Lower lobe of right lung (tissue), 2 donors: ENCODE measurements around the gene MAP2. TPM values are rescaled to one million over a fixed set of nuclear protein-coding genes. Genes with fewer than 3 reads are reported as not detected.

Experiments used
- ATAC-seq, 2 donors: fragments of 200-7000 bp; cut with Tn5 transposase; one replicate each; pipeline ENCODE4 v1.9.1; 2020 to 2022; ENCODE audit warnings: mild to moderate bottlenecking in 2 of 2, moderate library complexity in 2 of 2
- DNase-seq: peaks from one replicate; pipeline ENCODE4 v3.0.0-alpha.2; 2020
- H3K27ac ChIP-seq: fragments of 200-600 bp; one replicate; pipeline ENCODE4 v1.8.0; 2022
- H3K27me3 ChIP-seq: fragments of 200-600 bp; one replicate; pipeline ENCODE4 v1.8.0; 2022; ENCODE audit warnings: low read depth
- H3K36me3 ChIP-seq: fragments of 200-600 bp; one replicate; pipeline ENCODE4 v1.8.0; 2022; ENCODE audit warnings: mild to moderate bottlenecking
- H3K4me1 ChIP-seq: fragments of 200-600 bp; one replicate; pipeline ENCODE4 v1.8.0; 2022
- H3K4me3 ChIP-seq: fragments of 200-600 bp; one replicate; pipeline ENCODE4 v1.8.0; 2022; ENCODE audit warnings: mild to moderate bottlenecking
- H3K9me3 ChIP-seq: fragments of 200-600 bp; one replicate; pipeline ENCODE4 v1.8.0; 2022
- intact Hi-C: fragments of 100-400 bp; cut with DNase I; formaldehyde crosslinking; loops from one replicate; pipeline ENCODE4 v1.11.0; 2022
- total RNA-seq: library from RNA; stranded (reverse); fragmentation: NEBNext Ultra II Directional; extraction: Animal tissue kit (Norgen Biotek cat#: 25700); gene quantifications from one replicate; pipeline ENCODE4 v1.2.1, GENCODE V29; 2021
- TF ChIP-seq, protein P1 (sequence below): fragments of 200-600 bp; IDR thresholded peaks from one replicate; pipeline ENCODE4 v1.8.0; 2022; ENCODE audit warnings: antibody characterized with exemption, mild to moderate bottlenecking
- donor health status: DM: no; HTN: yes; CAD: no; lungs with severe emphysema.

Gene MAP2
- total RNA-seq, 1 donor from 2014 or later: 22.6 TPM

- DNase-seq: no peak
- Histone ChIP-seq H3K27me3 (no peaks in the 10 kb centered on the region), H3K4me3 (no peak overlapping the region), H3K36me3 (no peaks in the 10 kb centered on the region), H3K27ac (no peak overlapping the region), H3K4me1 (no peaks in the 10 kb centered on the region), H3K9me3 (no peaks in the 10 kb centered on the region)
- TF ChIP-seq, protein P1, sequence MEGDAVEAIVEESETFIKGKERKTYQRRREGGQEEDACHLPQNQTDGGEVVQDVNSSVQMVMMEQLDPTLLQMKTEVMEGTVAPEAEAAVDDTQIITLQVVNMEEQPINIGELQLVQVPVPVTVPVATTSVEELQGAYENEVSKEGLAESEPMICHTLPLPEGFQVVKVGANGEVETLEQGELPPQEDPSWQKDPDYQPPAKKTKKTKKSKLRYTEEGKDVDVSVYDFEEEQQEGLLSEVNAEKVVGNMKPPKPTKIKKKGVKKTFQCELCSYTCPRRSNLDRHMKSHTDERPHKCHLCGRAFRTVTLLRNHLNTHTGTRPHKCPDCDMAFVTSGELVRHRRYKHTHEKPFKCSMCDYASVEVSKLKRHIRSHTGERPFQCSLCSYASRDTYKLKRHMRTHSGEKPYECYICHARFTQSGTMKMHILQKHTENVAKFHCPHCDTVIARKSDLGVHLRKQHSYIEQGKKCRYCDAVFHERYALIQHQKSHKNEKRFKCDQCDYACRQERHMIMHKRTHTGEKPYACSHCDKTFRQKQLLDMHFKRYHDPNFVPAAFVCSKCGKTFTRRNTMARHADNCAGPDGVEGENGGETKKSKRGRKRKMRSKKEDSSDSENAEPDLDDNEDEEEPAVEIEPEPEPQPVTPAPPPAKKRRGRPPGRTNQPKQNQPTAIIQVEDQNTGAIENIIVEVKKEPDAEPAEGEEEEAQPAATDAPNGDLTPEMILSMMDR: no peak
- intact Hi-C loops: no loop called here
- ATAC-seq: no peak
Measured at GRCh38 chr2:209696836-209697711, 273.2 kb downstream of the MAP2 start.

- Histone ChIP-seq H3K4me3 (no peak overlapping the region), H3K9me3 (no peaks in the 10 kb centered on the region), H3K36me3 (no peaks in the 10 kb centered on the region), H3K4me1 (no peaks in the 10 kb centered on the region), H3K27me3 (no peaks in the 10 kb centered on the region), H3K27ac (no peak overlapping the region)
- ATAC-seq (no peak), DNase-seq (no peak)
- TF ChIP-seq, protein P1: no peak
- intact Hi-C loops: no loop called here
Measured at GRCh38 chr2:209702775-209703174, 278.9 kb downstream of the MAP2 start.

DNA sequence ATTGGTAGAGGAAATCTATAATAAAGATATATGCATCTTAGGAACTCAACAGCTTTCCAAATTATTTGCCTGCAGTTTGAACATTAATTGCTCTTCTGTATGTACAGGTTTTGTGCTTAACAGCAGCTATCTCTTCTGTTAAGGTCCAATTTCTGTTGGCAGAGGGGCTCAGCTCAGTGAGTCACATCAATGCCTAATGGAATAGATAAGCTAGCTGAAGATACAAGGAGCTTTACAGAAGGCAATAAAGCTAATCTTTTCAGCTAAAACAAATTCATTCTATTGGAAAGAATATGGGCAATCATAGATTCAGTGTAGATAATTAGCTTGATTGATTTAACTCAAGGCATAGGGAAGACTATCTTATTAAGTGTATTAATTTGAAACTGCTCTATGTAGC is 289.4 kb downstream of the MAP2 start:
- DNase-seq: no peak
- Histone ChIP-seq H3K27me3 (no peaks in the 10 kb centered on the region), H3K27ac (no peak overlapping the region), H3K4me1 (no peaks in the 10 kb centered on the region), H3K9me3 (no peaks in the 10 kb centered on the region), H3K36me3 (no peaks in the 10 kb centered on the region), H3K4me3 (no peak overlapping the region)
- intact Hi-C loops: no loop called here
- no peak for ATAC-seq
- TF ChIP-seq, protein P1: no peak

DNA sequence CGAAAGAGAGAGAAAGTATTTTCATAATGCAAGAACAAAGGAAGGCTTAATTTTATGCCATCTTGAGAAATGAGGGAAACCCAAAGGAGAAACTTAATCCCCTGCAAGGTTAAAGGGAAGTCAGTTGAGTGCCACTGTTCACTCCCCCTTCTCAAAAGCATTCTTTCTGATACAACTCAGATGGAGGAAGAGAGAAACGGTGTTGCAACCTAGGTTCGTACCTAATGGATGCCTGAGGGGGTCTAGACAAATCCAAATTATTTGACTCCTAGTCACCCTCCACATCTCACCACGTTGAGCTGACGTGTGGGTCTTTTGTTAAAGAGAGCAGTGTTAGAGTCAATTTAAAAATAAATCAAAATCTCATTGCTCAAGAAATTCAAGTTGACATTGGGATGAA is 295.2 kb downstream of the MAP2 start:
- TF ChIP-seq, protein P1: no peak
- no peak for DNase-seq
- Histone ChIP-seq H3K27me3 (no peaks in the 10 kb centered on the region), H3K27ac (no peak overlapping the region), H3K4me1 (no peaks in the 10 kb centered on the region), H3K9me3 (no peaks in the 10 kb centered on the region), H3K36me3 (no peaks in the 10 kb centered on the region), H3K4me3 (no peak overlapping the region)
- intact Hi-C loops: no loop called here
- no peak for ATAC-seq

DNA sequence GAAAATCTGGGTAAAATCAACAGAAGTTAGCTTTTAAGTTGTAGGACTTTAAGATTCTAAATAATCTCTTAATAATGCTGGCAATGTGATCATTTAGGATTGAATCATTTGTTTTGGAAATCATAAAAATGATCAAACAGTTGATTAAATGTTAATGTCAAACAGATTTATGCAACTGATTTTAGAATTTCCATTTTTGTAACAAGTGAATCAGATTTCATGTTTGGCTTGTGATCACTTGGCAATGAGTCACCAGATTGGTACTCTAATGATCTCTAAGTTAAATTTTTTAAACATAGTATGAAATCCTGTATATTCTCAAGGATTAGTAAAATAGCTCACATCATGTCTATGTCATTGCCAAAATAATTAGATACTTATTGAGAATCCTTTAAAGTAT is 297.6 kb downstream of the MAP2 start:
- H3K36me3 ChIP-seq: no peaks in the 10 kb centered on the region
- intact Hi-C loops: no loop called here
- H3K9me3 ChIP-seq: no peaks in the 10 kb centered on the region
- H3K4me3 ChIP-seq: no peak overlapping the region
- H3K4me1 ChIP-seq: no peaks in the 10 kb centered on the region
- H3K27me3 ChIP-seq: no peaks in the 10 kb centered on the region
- H3K27ac ChIP-seq: no peak overlapping the region
- TF ChIP-seq, protein P1: no peak
- DNase-seq (no peak), ATAC-seq (no peak)
